Measurements from ENCODE around the gene PTPRD. TPM values are rescaled to one million over a fixed set of nuclear protein-coding genes. Genes with fewer than 3 reads are reported as not detected.
"Not testable (repeated sequence)": the region's sequence is repeated elsewhere in the genome, so short reads cannot be mapped to it uniquely, and the experiment has no call there.

The PTPRD gene
- polyA plus RNA-seq, 4 donors = 91.3 to 115 (median 106) TPM

GRCh38 chr9:8725635-8726034, 1887.2 kb downstream of the PTPRD start:
- no peak for DNase-seq (ENCODE audit: low read depth in 4 of 4, low spot score in 2 of 4)

DNA sequence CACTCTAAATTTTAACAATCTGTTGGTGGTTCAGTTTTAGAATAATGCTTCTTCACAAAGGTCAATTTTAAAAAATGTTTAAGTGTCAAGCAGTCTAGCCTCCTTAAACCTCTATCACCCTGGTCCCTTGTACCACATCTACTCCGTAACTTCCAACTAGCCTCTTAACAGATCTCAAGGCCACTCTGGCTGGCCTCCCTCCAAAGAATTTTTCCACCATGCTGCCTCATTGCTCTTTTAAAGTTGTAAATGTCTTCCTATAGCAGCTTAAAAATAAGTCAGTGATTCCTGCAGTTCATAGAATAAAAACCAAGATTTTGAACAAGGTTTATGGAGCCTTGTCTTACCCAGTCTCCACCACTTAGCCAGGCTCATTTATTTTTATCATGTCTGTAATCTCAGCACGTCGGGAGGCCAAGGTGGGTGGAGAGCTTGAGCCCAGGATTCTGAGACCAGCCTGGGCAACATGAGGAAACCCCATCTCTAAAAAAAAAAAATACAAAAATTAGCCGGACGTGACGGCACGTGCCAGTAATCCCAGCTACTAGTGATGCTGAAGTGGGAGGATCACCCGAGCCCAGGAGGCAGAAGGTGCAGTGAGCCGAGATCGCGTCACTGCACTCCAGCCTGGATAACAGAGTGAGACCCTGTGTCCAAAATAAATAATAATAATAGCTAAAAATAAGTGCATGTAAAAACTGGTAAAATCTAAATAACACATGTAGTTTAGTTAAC, 1888.4 kb downstream of the PTPRD start:
- no peak for DNase-seq (ENCODE audit: low read depth in 4 of 4, low spot score in 2 of 4)

DNA sequence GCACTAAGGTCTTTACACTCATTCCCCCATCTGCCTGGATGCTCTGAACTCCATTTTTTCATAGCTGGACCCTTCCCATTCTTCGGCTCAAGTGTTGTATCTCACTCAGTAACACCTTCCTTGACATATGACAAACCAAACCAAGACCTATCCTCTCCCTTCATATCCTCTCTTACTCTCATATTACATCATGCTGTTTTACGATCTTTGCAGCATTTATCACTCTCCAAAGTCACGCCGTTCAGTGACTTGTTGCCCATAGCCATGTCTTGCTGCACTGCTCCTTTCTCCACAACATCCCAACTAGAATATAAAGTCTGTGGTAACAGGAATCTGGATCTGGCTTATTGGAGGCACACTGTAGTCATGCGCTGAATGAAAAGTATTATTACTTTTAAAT, 1889.6 kb downstream of the PTPRD start:
- no peak for DNase-seq (ENCODE audit: low read depth in 4 of 4, low spot score in 2 of 4)

GRCh38 chr9:8719833-8720486, 1892.8 kb downstream of the PTPRD start:
- no peak for DNase-seq (ENCODE audit: low read depth in 4 of 4, low spot score in 2 of 4)

DNA sequence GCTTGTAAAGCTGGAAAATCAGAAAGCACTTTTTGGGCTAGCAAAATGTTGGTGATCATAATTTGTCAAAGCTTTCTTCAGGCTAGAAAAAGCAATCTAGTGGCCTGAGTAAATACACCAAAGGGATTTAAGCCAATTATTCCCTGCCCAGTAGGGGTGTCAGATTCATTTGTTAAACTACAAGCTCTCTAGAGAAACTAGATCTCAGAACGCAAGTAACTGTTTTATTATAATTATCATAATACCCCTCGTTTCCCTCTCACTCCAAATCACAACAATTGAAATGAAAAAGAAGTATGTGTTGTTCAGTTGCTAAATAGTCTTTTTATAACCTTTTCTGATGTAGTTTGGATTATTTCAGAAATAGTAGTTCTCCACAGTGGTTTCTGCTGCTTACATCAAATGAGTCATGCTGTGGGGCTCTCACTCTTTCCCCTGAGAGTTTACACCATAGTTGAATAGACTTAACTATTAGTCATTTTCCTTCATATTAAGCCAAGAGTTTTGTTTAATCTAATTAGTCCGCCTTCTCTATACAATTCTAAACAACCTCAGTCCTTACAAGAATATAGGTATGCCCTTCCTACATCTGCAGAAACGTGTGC, 1894.6 kb downstream of the PTPRD start:
- DNase-seq (ENCODE audit: low read depth in 4 of 4, low spot score in 2 of 4) = no peak

DNA sequence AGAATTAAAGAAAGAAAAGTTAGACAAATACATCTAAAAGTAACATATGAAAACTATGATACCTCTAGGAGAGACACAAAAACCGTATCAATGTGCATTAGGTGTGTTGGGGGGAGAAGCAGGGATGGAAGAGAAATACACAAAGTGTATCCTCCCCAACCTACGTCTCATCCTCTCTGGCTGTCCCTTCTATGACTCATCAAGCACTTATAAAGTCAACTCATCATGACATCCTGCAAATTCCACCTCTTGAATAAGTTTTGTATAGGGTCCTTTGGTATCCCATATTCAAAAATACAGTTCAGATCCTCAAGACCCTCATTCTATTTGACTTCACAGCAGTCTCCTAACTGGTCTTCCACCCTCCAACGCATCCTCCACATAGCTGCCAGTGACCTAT, 1895.7 kb downstream of the PTPRD start:
- DNase-seq (ENCODE audit: low read depth in 4 of 4, low spot score in 2 of 4) = no peak

- DNase-seq (ENCODE audit: low read depth in 4 of 4, low spot score in 2 of 4) = no peak
Measured at GRCh38 chr9:8715788-8716187, 1897.0 kb downstream of the PTPRD start.

GRCh38 chr9:8713811-8714165, 1899.0 kb downstream of the PTPRD start:
- no peak for DNase-seq (ENCODE audit: low read depth in 4 of 4, low spot score in 2 of 4)

DNA sequence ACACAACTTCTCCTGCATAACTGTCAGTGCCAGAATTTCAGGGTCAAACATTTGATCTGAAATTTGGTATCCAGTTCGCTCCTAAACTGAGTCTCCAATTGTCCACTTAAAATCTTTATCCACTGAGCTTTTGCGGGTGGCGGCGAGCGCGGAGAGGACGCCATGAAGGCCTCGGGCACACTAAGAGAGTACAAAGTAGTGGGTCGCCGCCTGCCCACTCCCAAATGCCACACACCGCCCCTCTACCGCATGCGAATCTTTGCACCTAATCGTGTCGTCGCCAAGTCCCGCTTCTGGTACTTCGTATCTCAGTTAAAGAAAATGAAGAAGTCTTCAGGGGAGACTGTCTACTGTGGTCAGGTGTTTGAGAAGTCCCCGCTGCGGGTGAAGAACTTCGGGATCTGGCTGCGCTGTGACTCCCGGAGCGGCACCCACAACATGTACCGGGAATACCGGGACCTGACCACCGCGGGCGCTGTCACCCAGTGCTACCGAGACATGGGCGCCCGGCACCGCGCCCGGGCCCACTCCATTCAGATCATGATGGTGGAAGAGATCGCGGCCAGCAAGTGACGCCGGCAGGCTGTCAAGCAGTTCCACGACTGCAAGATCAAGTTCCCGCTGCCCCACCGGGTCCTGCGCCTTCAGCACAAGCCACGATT, 1899.5 kb downstream of the PTPRD start:
- DNase-seq (ENCODE audit: low read depth in 4 of 4, low spot score in 2 of 4) = no peak

DNA sequence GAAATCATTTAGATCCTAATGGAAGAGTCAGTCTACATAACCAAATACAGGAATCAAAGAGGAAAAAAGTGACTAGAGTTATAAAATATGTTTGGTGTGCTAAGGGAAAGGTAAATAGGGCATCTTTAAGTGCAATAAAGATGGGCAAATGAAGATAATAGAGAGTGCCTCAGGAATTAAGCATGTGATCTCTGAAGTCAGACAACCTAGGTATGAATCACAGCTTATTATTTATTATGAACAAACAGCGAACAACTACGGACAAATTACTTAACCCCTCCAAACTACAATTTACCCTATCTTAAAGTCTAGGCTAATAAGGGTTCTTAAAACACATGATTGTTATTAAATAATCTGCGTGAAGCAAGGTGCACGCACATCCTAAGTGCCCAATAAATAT, 1903.1 kb downstream of the PTPRD start:
- DNase-seq (ENCODE audit: low read depth in 4 of 4, low spot score in 2 of 4) = no peak

GRCh38 chr9:8708728-8709127, 1904.1 kb downstream of the PTPRD start:
- no peak for DNase-seq (ENCODE audit: low read depth in 4 of 4, low spot score in 2 of 4)

GRCh38 chr9:8706998-8707397, 1905.8 kb downstream of the PTPRD start:
- DNase-seq (ENCODE audit: low read depth in 4 of 4, low spot score in 2 of 4) = no peak

DNA sequence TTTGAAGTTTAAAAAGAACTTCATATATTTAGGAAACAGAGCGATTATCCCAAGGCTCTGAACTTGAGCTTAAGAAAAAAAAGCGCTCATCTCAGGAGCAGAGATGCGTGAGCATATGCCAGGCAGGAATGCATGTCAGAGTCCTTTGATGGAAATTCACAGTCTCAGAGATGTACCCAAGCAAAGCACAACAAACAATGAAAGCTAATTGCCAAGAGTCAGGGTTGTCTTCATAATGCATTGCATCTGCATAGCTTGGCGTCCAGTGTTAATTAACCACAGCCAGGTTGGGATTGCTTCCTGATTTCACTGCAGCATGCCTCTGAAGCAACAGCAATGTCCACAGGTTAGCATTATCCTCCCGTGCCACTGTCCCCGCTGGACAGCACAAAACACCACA, 1906.3 kb downstream of the PTPRD start:
- DNase-seq (ENCODE audit: low read depth in 4 of 4, low spot score in 2 of 4) = no peak

DNA sequence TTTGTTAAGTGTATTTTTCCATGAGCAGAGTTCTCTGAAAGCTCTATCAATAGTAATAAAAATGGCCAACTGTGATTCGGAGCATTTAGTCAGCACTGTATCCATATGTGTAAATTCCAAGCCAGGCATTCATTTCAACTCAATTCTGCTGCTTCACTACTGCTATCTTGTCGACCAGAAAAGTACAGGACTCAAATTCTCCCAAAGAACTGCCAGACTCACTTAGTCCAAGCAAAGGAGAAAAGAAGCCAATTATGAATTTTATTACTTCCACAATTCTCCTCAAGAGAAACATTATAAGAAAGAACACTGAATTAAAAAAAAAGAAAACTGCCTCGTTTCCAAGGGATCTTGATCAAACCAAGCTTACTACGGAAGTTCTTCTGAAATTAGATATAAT, 1906.9 kb downstream of the PTPRD start:
- no peak for DNase-seq (ENCODE audit: low read depth in 4 of 4, low spot score in 2 of 4)

DNA sequence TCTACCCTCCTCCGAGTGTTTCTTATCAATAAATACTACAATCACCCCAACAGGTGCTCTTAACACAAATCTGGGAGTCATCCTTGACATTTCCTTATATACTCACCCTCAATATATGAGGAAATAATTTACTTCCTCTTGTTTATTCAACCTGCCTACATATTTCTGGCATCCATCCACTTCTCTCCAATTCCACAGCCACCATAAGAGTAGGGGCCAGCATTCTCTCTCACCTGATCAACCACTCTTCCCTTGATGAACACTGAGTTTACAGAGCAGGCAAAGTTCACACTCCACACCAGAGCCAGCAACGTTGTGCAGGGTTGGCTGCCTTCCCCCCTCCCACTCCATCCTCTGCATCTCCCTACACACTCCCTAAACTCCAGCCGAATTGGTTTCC, 1908.9 kb downstream of the PTPRD start:
- no peak for DNase-seq (ENCODE audit: low read depth in 4 of 4, low spot score in 2 of 4)

DNA sequence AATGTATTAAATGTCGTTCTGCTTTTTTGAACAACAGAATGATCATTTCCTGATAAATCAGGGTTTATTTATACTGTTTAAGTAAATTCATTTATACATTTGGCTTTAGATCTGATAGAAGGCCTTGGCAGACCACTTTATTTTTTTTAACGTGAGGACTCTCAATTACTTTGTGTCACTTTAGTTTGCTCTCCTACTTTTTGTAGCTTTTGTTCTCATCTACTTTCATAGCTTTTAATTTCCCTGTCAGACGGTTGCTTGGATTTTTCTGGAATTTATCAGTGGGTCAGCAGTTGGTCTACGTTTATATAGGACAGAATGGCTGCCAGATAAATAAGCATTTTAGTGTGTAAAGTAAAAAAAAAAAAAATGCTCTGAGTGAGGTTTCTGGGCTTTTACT, 1910.9 kb downstream of the PTPRD start:
- DNase-seq (ENCODE audit: low read depth in 4 of 4, low spot score in 2 of 4) = no peak

- DNase-seq (ENCODE audit: low read depth in 4 of 4, low spot score in 2 of 4) = not testable (repeated sequence)
Measured at GRCh38 chr9:8697565-8697964, 1915.2 kb downstream of the PTPRD start.

- no peak for DNase-seq (ENCODE audit: low read depth in 4 of 4, low spot score in 2 of 4)
Measured at GRCh38 chr9:8696516-8696915, 1916.3 kb downstream of the PTPRD start.

DNA sequence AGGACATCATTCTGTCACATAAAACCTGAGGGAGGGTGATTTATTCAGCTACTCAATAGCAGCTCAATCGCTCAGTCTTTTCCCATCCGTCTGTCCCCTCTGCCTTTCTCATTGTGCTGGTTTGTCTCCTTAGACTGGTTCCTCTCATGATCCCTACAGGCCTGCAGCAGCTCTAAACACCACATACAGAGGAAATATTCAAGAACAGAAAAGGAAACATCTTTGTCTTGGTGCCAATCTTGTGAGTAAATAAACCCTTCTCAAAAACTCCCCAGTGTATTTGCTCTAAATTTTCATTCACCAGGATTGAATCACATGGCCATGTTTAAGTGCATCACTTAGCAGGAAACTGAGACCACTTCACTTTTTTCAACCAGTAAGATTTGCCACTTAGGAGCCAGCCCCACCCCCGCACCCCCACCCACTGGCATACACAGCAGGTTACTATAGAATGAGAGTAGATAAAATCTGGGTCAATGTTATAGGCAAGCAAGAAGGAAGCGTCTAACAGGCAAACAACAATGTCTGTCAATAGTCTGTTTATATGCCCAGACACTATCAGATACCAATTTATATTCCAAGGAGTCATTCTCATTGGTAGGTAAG, 1917.7 kb downstream of the PTPRD start:
- DNase-seq (ENCODE audit: low read depth in 4 of 4, low spot score in 2 of 4) = no peak

DNA sequence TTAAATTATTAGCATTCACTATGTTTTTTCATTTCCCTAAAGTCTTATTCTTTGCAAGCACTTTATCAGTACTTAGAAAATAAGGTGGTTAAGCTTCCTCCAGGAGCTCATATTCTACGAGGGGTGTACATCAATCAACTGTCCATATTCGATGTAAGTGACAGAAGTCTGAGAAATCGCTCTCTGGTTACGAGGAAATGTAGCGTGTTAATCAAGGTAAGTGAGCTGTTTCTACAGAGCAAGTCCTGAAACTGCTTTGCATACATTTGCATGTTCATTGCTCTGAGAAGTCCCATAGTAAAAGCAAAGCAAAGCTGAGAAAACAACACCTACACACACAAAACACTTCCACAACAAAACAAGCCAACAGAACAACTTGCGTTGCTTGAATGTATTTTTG, 1919.3 kb downstream of the PTPRD start:
- DNase-seq (ENCODE audit: low read depth in 4 of 4, low spot score in 2 of 4) = no peak

DNA sequence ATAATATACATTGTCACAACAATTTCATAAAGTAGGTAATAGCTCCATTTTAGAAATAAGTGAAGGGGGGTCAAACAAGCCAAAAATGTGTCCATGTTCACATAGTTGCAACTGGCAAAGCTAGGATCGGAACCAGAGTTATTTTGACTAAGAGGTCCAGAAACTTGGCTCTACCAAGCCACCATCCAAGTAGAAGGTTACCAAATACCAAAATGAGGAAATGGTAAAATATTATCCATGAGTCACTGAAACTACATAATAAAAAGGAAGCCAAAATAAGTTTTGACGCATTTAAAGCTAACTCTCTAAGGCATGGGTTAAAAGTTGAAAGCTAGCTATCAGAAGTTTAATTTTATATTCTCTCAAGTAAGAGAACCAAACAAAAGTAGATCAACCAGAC, 1926.3 kb downstream of the PTPRD start:
- no peak for DNase-seq (ENCODE audit: low read depth in 4 of 4, low spot score in 2 of 4)
